Hematopoietic multipotent progenitor cell treated with erythropoietin and hydrocortisone succinate and interleukin-3 and kit ligand, for 17 days (in vitro differentiated cells): ENCODE results near the gene KRTAP4-9.
"Not testable (repeated sequence)": the region's sequence is repeated elsewhere in the genome, so short reads cannot be mapped to it uniquely, and the experiment has no call there.

Source experiments
- DNase-seq: peaks from one replicate; pipeline ENCODE4 v3.0.0-alpha.2; 2015; ENCODE audit warnings: low spot score

The KRTAP4-9 gene

GRCh38 chr17:41098042-41098441 is 7.1 kb upstream of the KRTAP4-9 start, which contains the start of gene KRTAP4-8:
TSS of gene KRTAP4-8 (minus strand) at chr17:41098142. CDS start at chr17:41098084, 58 bp downstream.
- DNase-seq: no peak

GRCh38 chr17:41098481-41098880 is 6.7 kb upstream of the KRTAP4-9 start:
- DNase-seq: no peak

- not testable (repeated sequence) for DNase-seq
Observed at GRCh38 chr17:41099682-41100480, 5.3 kb upstream of the KRTAP4-9 start.

- no peak for DNase-seq
Observed at GRCh38 chr17:41101586-41102259, 3.5 kb upstream of the KRTAP4-9 start, which contains the start of gene KRTAP4-16. TSS of gene KRTAP4-16 (minus strand) at chr17:41102209. CDS start at chr17:41102209, 0 bp downstream.

DNA sequence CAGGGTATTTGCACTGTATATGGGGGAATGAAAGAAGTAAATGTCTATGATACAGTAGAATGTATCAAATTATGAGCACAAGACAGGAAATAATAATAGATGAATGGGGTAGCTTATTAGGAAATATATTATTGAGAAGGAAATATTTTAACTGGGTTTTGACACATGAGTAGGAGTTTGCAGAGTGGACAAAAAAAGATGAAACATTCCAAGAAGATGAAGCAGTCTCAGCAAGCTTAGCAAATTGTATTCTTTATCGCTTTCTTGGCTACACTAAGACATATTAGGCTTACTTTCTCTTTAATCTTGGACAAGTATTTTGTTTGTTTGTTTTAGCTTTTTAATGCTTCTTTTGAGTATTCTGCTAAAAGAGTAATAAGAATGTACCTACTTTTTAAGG is 1.3 kb upstream of the KRTAP4-9 start:
- no peak for DNase-seq

DNA sequence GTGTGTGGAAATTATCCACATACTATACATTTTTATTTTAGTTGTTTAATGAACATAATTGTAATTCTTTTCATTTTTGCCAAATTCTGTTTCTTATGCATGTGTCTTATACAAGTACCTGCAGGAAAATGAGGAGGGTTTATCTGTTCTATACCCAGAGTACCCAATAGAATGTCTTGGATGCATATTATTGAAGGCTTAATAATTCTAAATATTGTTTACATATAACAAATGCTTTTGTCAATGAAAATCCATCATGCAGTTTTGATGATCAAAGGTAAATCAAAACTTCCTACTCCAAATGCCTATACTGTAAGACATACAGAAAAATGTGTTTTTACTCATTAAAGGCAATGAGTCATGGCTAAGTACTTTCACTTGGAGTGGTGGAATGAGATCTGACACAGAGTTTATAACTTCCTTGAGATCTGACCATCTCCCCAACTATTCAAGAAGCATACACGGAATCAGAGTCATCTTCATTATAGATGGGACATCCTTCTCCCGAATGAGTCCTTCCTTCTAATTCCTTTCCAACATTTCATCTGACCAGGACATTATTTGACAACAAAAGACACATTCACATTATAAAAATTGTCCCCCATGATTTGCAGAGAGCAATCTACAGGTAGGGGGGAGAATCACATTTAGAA is 677 bp upstream of the KRTAP4-9 start:
- not testable (repeated sequence) for DNase-seq

DNA sequence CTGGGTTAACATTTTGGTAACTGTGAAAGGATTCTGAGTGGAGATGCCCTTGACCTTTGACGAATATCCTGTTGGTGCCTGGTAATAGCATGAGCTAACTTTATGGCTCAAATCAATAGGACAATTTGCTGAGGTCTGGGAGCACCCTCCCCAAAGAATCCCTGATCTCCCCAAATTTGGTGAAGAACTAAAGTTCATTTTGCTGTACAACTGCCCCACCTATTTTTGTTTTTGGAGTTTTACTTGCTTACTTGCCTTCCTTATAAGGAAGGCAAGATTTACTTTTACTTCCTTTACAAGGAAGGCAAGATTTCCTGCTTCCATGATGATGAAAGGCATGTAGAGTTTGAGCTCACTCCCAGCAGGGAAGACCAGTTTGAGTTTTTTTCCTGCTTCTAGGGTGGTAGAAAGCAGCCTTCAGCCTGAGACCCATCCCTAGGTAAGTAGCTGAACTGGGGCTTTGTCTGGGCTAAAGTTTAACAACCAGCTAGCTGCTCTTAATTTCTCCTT is 2.8 kb downstream of the KRTAP4-9 start:
- DNase-seq: no peak

DNA sequence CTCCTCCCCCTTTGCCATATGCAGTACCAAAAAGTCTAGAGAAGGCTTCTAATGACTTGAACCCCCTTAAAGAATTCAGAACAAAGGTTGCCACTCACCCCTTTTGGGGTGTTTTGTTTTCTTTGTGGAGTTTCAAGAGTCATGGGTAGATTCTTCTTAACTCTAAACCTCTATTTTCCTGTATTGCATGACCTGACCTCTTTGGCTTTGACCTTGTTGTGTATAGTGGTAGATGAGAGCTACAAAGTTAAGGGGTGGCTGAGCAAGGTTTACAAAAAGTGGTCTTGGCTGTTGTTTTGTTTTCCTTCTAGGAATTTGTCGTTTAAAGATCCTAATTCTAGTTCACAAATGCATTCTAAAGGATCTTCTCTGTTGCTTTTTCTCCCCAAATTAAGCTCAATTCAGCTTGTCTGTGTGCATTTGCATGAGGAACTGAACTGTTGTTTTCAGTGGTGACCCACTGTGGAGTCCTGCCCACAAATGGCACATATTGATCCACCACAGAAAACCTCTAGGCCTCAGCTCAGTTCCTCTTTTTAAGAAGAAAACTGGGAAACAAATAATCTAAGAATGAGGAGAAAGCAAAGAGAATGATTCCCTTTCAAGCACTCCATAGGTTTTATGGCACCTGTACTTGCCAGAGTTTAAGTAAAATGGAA is 3.7 kb downstream of the KRTAP4-9 start:
- DNase-seq: not testable (repeated sequence)

DNA sequence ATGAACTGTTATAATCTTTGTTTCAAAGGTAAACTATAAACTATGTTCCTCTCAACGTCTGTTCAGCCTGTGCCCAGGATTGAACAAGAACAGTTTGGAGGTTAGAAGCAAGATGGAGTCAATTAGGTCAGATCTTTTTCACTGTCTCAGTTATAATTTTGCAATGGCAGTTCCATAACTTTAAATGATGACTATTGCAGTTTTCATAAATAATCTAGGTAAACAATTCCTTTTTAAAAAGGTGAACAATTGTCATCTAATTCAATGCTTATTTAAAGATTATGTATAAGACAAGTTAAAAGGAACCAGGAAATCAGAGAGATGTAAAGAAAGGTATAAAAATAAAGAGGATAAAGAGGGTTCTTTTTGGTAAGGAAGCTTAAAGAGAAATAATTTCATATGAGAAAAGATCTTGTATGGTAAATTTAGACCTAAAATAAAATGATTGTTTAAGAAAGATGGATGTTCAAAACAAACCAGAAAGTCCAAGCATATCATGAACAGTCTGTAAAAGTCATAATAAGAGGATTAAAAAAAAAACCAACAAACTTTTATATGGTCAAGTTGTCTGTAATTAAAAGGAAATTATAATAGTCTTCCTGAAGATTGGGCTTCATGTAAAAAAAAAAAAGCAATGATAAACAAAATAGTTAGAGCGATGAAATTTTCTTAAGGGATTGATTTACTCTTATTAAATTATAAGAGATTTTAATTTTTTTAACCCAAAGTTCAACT is 6.1 kb downstream of the KRTAP4-9 start:
- no peak for DNase-seq

GRCh38 chr17:41116297-41116696 is 11.1 kb downstream of the KRTAP4-9 start:
- DNase-seq: no peak

- not testable (repeated sequence) for DNase-seq
Observed at GRCh38 chr17:41117846-41118386, 12.7 kb downstream of the KRTAP4-9 start, which contains the start of gene KRTAP4-11. TSS of gene KRTAP4-11 (minus strand) at chr17:41118373. CDS start at chr17:41118315, 58 bp downstream.

- no peak for DNase-seq
Observed at GRCh38 chr17:41118721-41119120, 13.5 kb downstream of the KRTAP4-9 start.

DNA sequence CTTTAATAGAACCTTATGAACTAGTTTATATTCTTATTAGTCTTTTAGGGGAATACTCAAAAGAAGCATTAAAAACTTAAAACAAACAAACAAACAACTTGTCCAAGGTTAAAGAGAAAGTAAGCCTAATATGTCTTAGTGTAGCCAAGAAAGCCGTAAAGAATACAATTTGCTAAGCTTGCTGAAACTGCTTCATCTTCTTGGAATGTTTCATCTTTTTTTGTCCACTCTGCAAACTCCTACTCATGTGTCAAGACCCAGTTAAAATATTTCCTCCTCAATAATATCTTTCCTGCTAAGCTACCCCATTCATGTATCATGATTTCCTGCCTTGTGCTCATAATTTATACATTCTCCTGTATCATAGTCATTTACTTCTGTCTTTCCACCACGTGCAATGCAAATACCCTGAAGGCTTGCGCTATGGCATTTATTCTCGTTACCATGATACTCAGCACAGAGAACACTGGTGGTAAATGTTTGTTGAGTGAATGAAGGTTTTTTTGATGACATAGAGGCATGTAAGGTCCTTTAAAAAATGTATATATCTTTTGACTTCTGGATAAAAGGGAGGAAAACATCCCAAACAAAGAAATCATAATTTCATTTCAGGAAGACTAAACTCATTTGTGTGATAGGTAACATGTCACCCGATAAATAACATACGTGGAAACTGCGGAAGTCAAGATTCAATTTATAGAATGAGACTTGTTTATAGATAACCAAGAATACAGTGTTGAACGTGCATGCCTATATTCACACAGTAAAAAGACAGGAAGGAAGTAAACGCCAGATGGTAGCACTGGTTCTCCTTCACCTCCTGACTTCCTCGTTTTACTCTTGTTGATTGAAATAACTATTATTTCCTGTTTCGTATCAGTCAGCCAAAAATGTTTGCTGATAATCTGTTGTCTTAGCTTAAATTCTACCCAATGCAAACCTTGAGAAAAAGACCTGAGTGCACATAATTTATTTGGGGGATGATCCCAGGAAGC is 14.8 kb downstream of the KRTAP4-9 start:
- not testable (repeated sequence) for DNase-seq

GRCh38 chr17:41121742-41122141 is 16.6 kb downstream of the KRTAP4-9 start:
- no peak for DNase-seq

GRCh38 chr17:41123292-41123990 is 18.3 kb downstream of the KRTAP4-9 start:
- DNase-seq: not testable (repeated sequence)

GRCh38 chr17:41123991-41124371 is 18.8 kb downstream of the KRTAP4-9 start, which contains the start of gene KRTAP4-12:
TSS of gene KRTAP4-12 (minus strand) at chr17:41124182. CDS start at chr17:41124122, 60 bp downstream.
- not testable (repeated sequence) for DNase-seq

DNA sequence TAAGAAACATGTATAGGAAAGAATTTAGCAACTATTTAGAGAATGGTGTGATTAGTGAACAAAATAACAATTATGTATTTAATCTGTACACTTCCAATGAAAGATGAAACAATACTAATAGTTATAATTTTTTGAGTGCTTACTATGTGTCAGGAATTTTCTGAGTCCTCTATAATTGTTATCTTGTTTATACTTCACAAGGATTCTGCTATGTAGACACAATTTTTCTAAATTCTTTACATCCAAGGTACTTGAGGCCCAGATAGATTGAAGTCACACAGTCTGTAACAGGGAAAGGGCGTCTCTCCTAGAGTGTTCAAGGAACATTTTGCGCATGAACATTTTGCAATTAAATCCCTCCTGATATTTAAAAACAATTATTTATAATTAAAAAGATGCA is 19.9 kb downstream of the KRTAP4-9 start:
- no peak for DNase-seq

DNA sequence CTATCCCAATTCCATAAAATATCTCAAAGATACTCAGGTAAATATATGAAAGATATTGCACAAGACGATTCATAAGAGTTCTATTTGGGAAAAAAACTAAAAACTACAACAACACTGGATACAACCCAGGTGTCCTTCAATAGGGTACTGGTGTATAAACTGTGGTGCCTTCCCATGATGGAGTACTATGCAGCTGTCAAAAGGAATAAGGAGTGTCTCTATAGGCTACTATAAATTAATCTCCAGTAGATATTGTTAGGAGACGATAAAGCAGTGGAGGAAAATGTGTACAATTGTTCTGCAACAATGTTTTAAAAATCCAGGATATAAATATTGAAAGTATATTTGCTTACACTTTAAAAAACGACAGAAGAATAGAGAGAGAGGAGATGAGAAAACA is 21.2 kb downstream of the KRTAP4-9 start:
- DNase-seq: no peak

DNA sequence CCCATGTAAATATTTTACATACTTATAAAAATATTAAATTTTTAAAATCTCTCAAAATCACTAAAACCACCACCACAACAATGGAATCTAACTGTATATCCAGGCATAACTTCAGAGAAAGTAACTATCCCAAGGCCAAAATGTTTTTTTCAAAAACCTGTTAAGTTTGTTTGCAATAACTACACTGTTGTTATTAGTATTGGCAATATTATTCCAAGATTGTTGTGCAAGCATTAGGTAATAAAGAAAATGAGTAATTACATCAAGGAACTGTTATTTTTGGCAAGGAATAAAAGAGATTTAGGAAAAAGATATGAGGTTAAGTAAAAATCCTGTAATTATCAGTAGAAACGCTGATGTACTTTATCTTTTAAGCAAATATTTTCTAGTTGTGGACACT is 22.2 kb downstream of the KRTAP4-9 start:
- no peak for DNase-seq
